Testis (tissue), 2 donors: ENCODE data around the gene COG1.

ENCODE experiments used
- POLR2A ChIP-seq: fragments of 450-650 bp; IDR thresholded peaks from one replicate; pipeline ENCODE4 v1.6.1; 2017; ENCODE audit warnings: antibody characterized with exemption, mild to moderate bottlenecking, moderate library complexity
- TF ChIP-seq, protein P1 (sequence below), 3 experiments: fragments of 450-650 bp in 2 of 3; fragments of 200-600 bp in 1 of 3; sonication (generic) in 1 of 3; IDR thresholded peaks; one replicate each; pipeline ENCODE4 v1.5.1; 2016 to 2019; ENCODE audit warnings: antibody characterized with exemption in 3 of 3, mild to moderate bottlenecking in 2 of 3, moderate library complexity in 1 of 3

DNA sequence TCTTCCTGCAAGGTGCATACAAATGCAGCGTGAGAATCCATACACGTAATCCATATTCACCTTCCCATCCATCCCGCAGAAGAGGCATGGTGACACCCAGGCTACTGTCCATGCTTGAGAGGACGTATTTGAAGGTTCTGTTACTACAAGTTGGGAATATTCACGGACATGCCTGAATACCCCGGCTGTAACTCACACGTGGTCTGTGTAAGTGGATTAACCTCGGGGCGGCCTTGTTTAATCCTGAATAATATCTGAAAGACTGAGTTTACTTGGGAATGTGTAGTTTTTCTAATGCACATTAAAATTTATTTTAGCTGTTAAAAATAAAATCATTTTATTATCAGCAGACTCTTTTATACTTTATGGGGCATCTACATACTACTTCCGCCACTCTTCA is 55.7 kb downstream of the COG1 start:
- TF ChIP-seq, protein P1, sequence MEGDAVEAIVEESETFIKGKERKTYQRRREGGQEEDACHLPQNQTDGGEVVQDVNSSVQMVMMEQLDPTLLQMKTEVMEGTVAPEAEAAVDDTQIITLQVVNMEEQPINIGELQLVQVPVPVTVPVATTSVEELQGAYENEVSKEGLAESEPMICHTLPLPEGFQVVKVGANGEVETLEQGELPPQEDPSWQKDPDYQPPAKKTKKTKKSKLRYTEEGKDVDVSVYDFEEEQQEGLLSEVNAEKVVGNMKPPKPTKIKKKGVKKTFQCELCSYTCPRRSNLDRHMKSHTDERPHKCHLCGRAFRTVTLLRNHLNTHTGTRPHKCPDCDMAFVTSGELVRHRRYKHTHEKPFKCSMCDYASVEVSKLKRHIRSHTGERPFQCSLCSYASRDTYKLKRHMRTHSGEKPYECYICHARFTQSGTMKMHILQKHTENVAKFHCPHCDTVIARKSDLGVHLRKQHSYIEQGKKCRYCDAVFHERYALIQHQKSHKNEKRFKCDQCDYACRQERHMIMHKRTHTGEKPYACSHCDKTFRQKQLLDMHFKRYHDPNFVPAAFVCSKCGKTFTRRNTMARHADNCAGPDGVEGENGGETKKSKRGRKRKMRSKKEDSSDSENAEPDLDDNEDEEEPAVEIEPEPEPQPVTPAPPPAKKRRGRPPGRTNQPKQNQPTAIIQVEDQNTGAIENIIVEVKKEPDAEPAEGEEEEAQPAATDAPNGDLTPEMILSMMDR (IDR thresholded peaks at IDR 0.05) = no peak
- no peak for TF ChIP-seq POLR2A
